ENCODE measurements around the gene TP53TG5. TPM values are rescaled to one million over a fixed set of nuclear protein-coding genes. Genes with fewer than 3 reads are reported as not detected.

The TP53TG5 gene
- total RNA-seq, 3 donors from 2014 or later (not counting 1 experiment from before 2014, with no cell fraction given) = 0.14 TPM; not detected in 2

DNA sequence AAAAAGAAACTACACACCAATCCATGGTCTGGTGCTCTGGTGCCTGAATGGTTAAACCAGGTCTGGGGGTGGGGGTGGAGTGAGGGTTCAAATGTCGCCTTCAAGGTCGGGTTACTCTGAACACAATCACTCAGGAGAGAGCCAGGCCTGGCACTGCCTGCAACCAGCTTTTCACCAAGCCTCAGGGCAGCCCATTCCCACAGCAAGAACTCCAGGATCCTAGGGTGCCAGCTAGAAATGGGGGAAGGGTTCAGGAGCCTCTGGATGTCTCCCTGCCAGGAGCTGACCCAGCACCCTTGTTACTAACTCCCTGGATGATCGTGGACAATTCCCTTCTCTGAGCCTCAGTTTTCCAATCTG lies 36.6 kb downstream of the TP53TG5 start:
- Histone ChIP-seq H3K27ac (ENCODE audit: low read length) (no peak overlapping the region), H3K9me3 (ENCODE audit: control insufficient read depth, insufficient read depth, low read length) (no peaks in the 10 kb centered on the region), H3K4me1 (ENCODE audit: control insufficient read depth, insufficient read depth, low read length) (peaks cover 5% of the 10 kb centered on the region), H3K27me3 (ENCODE audit: control insufficient read depth, insufficient read depth, low read length) (no peaks in the 10 kb centered on the region), H3K36me3 (ENCODE audit: control insufficient read depth, insufficient read depth, low read length) (no peaks in the 10 kb centered on the region), H3K4me3 (ENCODE audit: low read length) (no peak overlapping the region)
- TF ChIP-seq, protein P1, sequence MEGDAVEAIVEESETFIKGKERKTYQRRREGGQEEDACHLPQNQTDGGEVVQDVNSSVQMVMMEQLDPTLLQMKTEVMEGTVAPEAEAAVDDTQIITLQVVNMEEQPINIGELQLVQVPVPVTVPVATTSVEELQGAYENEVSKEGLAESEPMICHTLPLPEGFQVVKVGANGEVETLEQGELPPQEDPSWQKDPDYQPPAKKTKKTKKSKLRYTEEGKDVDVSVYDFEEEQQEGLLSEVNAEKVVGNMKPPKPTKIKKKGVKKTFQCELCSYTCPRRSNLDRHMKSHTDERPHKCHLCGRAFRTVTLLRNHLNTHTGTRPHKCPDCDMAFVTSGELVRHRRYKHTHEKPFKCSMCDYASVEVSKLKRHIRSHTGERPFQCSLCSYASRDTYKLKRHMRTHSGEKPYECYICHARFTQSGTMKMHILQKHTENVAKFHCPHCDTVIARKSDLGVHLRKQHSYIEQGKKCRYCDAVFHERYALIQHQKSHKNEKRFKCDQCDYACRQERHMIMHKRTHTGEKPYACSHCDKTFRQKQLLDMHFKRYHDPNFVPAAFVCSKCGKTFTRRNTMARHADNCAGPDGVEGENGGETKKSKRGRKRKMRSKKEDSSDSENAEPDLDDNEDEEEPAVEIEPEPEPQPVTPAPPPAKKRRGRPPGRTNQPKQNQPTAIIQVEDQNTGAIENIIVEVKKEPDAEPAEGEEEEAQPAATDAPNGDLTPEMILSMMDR (IDR thresholded peaks at IDR 0.05) = no peak
- DNase-seq = no peak
- H3K27ac Mint-ChIP-seq = no peak overlapping the region
- no peak overlapping the region for H3K4me3 Mint-ChIP-seq
- no peaks in the 10 kb centered on the region for H3K9me3 Mint-ChIP-seq
- H3K4me1 Mint-ChIP-seq = no peaks in the 10 kb centered on the region
- 84% methylated on average over 3 of the region's 3 CpGs for WGBS (ENCODE audit: insufficient coverage)
- no peak for ATAC-seq
- no peaks in the 10 kb centered on the region for H3K36me3 Mint-ChIP-seq
- intact Hi-C loops (cut with micrococcal nuclease) = no loop called here
- H3K27me3 Mint-ChIP-seq (ENCODE audit: low read depth in 2 of 2) = no peaks in the 10 kb centered on the region

DNA sequence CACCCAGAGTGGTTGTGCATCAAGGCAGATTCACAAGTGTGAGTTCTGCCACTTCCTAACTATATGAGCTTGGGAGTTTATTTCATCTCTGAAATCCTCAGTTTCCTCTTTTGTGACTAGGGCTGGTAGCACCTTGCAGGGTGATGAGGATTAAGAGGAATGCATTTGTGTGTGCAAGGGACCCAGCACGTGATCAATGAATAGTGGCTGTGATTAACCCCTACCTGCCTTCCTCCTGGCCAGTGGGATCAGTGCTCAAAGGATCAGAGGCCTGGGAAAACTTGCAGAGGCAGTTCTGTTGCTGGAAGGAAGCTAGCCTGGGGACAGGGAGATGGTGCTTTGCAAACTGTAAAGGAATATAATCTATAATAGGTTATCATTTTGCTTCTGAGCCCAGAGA lies 37.2 kb downstream of the TP53TG5 start:
- no peak overlapping the region for H3K27ac ChIP-seq (ENCODE audit: low read length)
- ATAC-seq = no peak
- DNase-seq = no peak
- no peaks in the 10 kb centered on the region for H3K36me3 ChIP-seq (ENCODE audit: control insufficient read depth, insufficient read depth, low read length)
- TF ChIP-seq, protein P1 (IDR thresholded peaks at IDR 0.05) = no peak
- no peaks in the 10 kb centered on the region for H3K4me1 ChIP-seq (ENCODE audit: control insufficient read depth, insufficient read depth, low read length)
- Mint-ChIP-seq H3K4me3 (no peak overlapping the region), H3K36me3 (no peaks in the 10 kb centered on the region), H3K4me1 (no peaks in the 10 kb centered on the region), H3K9me3 (no peaks in the 10 kb centered on the region), H3K27me3 (ENCODE audit: low read depth in 2 of 2) (no peaks in the 10 kb centered on the region), H3K27ac (no peak overlapping the region)
- intact Hi-C loops (cut with micrococcal nuclease) = no loop called here
- H3K9me3 ChIP-seq (ENCODE audit: control insufficient read depth, insufficient read depth, low read length) = no peaks in the 10 kb centered on the region
- H3K27me3 ChIP-seq (ENCODE audit: control insufficient read depth, insufficient read depth, low read length) = no peaks in the 10 kb centered on the region
- no peak overlapping the region for H3K4me3 ChIP-seq (ENCODE audit: low read length)
- 86% methylated on average over 1 of the region's 1 CpG for WGBS (ENCODE audit: insufficient coverage)

GRCh38 chr20:45340236-45340847 lies 37.8 kb downstream of the TP53TG5 start:
- H3K9me3 Mint-ChIP-seq = no peaks in the 10 kb centered on the region
- no peak overlapping the region for H3K27ac Mint-ChIP-seq
- no peak for ATAC-seq
- H3K36me3 ChIP-seq (ENCODE audit: control insufficient read depth, insufficient read depth, low read length) = no peaks in the 10 kb centered on the region
- no peaks in the 10 kb centered on the region for H3K27me3 ChIP-seq (ENCODE audit: control insufficient read depth, insufficient read depth, low read length)
- H3K4me1 ChIP-seq (ENCODE audit: control insufficient read depth, insufficient read depth, low read length) = no peaks in the 10 kb centered on the region
- H3K9me3 ChIP-seq (ENCODE audit: control insufficient read depth, insufficient read depth, low read length) = no peaks in the 10 kb centered on the region
- no peak overlapping the region for H3K27ac ChIP-seq (ENCODE audit: low read length)
- no peaks in the 10 kb centered on the region for H3K27me3 Mint-ChIP-seq (ENCODE audit: low read depth in 2 of 2)
- H3K4me3 ChIP-seq (ENCODE audit: low read length) = no peak overlapping the region
- DNase-seq = no peak
- no peaks in the 10 kb centered on the region for H3K4me1 Mint-ChIP-seq
- no peak overlapping the region for H3K4me3 Mint-ChIP-seq
- no peaks in the 10 kb centered on the region for H3K36me3 Mint-ChIP-seq
- intact Hi-C loops (cut with micrococcal nuclease) = no loop called here
- TF ChIP-seq, protein P1 (IDR thresholded peaks at IDR 0.05) = no peak
- WGBS (ENCODE audit: insufficient coverage) = 81% methylated on average over 5 of the region's 5 CpGs

GRCh38 chr20:45339799-45340198 lies 38.3 kb downstream of the TP53TG5 start:
- ATAC-seq (no peak), DNase-seq (no peak)
- Histone ChIP-seq H3K27me3 (ENCODE audit: control insufficient read depth, insufficient read depth, low read length) (no peaks in the 10 kb centered on the region), H3K27ac (ENCODE audit: low read length) (no peak overlapping the region), H3K9me3 (ENCODE audit: control insufficient read depth, insufficient read depth, low read length) (no peaks in the 10 kb centered on the region), H3K4me3 (ENCODE audit: low read length) (no peak overlapping the region), H3K36me3 (ENCODE audit: control insufficient read depth, insufficient read depth, low read length) (no peaks in the 10 kb centered on the region), H3K4me1 (ENCODE audit: control insufficient read depth, insufficient read depth, low read length) (no peaks in the 10 kb centered on the region)
- no peaks in the 10 kb centered on the region for H3K36me3 Mint-ChIP-seq
- H3K4me3 Mint-ChIP-seq = no peak overlapping the region
- H3K27ac Mint-ChIP-seq = no peak overlapping the region
- no peaks in the 10 kb centered on the region for H3K27me3 Mint-ChIP-seq (ENCODE audit: low read depth in 2 of 2)
- H3K9me3 Mint-ChIP-seq = no peaks in the 10 kb centered on the region
- intact Hi-C loops (cut with micrococcal nuclease) = no loop called here
- TF ChIP-seq, protein P1 (IDR thresholded peaks at IDR 0.05) = no peak
- no peaks in the 10 kb centered on the region for H3K4me1 Mint-ChIP-seq
- 94% methylated on average over 2 of the region's 2 CpGs for WGBS (ENCODE audit: insufficient coverage)
